ENCODE data around the gene TMEM9. TPM values are rescaled to one million over a fixed set of nuclear protein-coding genes. Genes with fewer than 3 reads are reported as not detected.

The TMEM9 gene
- total and polyA plus RNA-seq, 2 of the 8 experiments (the other 6 are each of a cell fraction or from before 2014, with no cell fraction given): 79.9 to 181 TPM

DNA sequence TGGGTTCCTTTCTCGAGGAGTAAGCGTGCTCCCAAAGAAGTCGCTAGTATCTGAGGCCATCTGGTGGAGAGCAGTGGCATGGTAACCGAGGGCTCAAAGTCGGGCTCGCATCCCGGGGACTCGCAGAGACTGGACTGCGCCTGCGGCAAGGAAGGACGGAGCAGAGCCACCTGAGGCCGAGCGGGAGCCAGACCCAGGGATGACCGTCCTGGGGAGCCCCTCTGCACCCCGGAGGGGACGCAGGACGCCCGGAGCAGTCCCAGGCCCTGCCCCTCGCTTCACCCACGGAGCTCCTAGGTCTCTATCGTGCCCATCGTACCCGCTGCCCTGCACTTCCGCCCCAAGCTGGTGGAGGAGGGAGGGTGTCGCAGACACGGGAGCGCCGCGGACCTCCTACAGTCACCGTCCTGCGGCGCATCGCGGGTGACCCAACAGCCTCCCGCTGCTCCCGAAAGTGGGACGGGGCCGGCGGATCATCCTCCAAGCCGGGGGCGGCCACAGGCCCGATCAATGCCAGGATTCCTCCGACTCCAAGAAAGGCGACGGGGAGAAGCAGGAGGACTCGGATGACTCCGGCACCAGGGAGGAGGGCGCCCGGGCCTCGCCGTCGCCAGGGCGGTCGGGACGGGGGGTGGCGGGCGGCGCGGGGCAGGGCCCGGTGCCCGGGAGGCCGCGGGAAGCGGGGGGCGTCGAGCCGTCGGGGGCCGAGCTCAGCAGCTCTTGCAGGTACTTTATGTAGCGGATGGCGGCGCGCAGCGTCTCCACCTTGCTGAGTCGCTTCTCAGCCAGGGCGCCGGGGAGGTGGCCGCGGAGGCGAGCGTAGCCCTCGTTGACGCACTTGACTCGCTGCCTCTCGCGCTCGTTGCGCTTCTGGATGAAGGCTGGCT, 39.8 kb downstream of the TMEM9 start:
- ChIA-PET CTCF (ENCODE audit: partially characterized antibody) (interaction anchor here (0.5 to 16.3 kb wide), 34 partner anchors 9 to 470 kb away, joined by 3 to 343 read pairs (median 4); no protein-coding TSS in a partner anchor), POLR2A (ENCODE audit: partially characterized antibody) (interaction anchor here (1.1 to 3.1 kb wide), 4 partner anchors 29 to 105 kb away, joined by 3 to 15 read pairs (median 4); no protein-coding TSS in a partner anchor)
- no peaks in the 10 kb centered on the region for H3K79me1 ChIP-seq (ENCODE audit: low read depth, low read length)
- no peak overlapping the region for H2BK20ac ChIP-seq (ENCODE audit: low read length)
- H3K23ac ChIP-seq (ENCODE audit: insufficient read length): no peak overlapping the region
- no peaks in the 10 kb centered on the region for H4K20me1 ChIP-seq (replicated peaks in 1 of 2; ENCODE audit: control insufficient read depth in 1 of 2, insufficient read depth in 2 of 2, low read length in 2 of 2)
- peak overlapping the region; percentile 71; the same call in 1 of the 2 replicates for H3K18ac ChIP-seq (ENCODE audit: extremely low read depth, low read length)
- peaks cover 0 to 5% (median under 1%) of the 10 kb centered on the region in 4 experiments; a peak in 1 of 7 replicates for H3K4me1 ChIP-seq (replicated peaks in 1 of 4; ENCODE audit: control insufficient read depth in 3 of 4, insufficient read depth in 4 of 4, low read length in 3 of 4)
- no peak overlapping the region for H3K14ac ChIP-seq (ENCODE audit: insufficient read length)
- H3K9me3 ChIP-seq (ENCODE audit: insufficient read depth in 2 of 2, low read depth in 1 of 2, low read length in 1 of 2): no peaks in the 10 kb centered on the region; a peak in 1 of 4 replicates
- H3K4me2 ChIP-seq (ENCODE audit: insufficient read depth in 1 of 2, low read depth in 2 of 2, low read length in 2 of 2): peak overlapping the region; percentile 55 to 97
- H3K27me3 ChIP-seq (replicated peaks in 1 of 4; ENCODE audit: control insufficient read depth in 3 of 4, extremely low read depth in 1 of 4, insufficient read depth in 3 of 4, low read length in 3 of 4): peaks cover 9 to 27% (median 21%) of the 10 kb centered on the region in 4 experiments
- no peak overlapping the region for H3K56ac ChIP-seq (replicated peaks; ENCODE audit: insufficient read length, low read depth, low read length)
- no peak overlapping the region for H3K27ac ChIP-seq (ENCODE audit: low read depth, low read length)
- H2BK15ac ChIP-seq (ENCODE audit: low read length): no peak overlapping the region
- peak overlapping the region; percentile 30 to 72 (median 50) for H3K4me3 ChIP-seq (ENCODE audit: extremely low read depth in 1 of 4, insufficient read depth in 2 of 4, low read depth in 3 of 4, low read length in 4 of 4)
- H2BK5ac ChIP-seq (ENCODE audit: low read depth, low read length): no peak overlapping the region
- no peak overlapping the region for H2BK120ac ChIP-seq (replicated peaks; ENCODE audit: low read depth, low read length)
- no peak overlapping the region; the same call in 1 of the 2 replicates for H2BK12ac ChIP-seq (ENCODE audit: low read depth, low read length)
- H3K23me2 ChIP-seq (ENCODE audit: low read depth, low read length): peaks cover 7% of the 10 kb centered on the region; the same call in 1 of the 2 replicates
- H3K4ac ChIP-seq (replicated peaks; ENCODE audit: insufficient read length, low read depth, low read length): no peak overlapping the region
- H2AFZ ChIP-seq (ENCODE audit: low read length): peak overlapping the region; percentile 54; the same call in 1 of the 2 replicates
- no peak overlapping the region for H2AK5ac ChIP-seq (ENCODE audit: low read depth, low read length)
- no peak overlapping the region for H4K91ac ChIP-seq (replicated peaks; ENCODE audit: insufficient read length, low read length)
- peak; percentile 76 for FAIRE-seq
- no peaks in the 10 kb centered on the region for H3K79me2 ChIP-seq (ENCODE audit: control insufficient read depth in 1 of 2, insufficient read depth in 2 of 2, low read length in 2 of 2)
- peak; percentile 90 to 91 for DNase-seq (ENCODE audit: low read depth in 1 of 2, low spot score in 2 of 2)
- no peaks in the 10 kb centered on the region for H3K36me3 ChIP-seq (ENCODE audit: control insufficient read depth in 2 of 4, insufficient read depth in 4 of 4, low read length in 3 of 4)
- 3% methylated on average over 61 of the region's 88 CpGs; no CpG with 5 or more reads in 1 of the 2 experiments for WGBS, 2 experiments (ENCODE audit: extremely low coverage in 1 of 2, insufficient coverage in 1 of 2, insufficient read length in 1 of 2, insufficient replicate concordance in 2 of 2, low coverage in 1 of 2, low lambda C conversion rate in 2 of 2, missing lambda C conversion rate in 1 of 2)
- H4K8ac ChIP-seq (ENCODE audit: extremely low read depth, insufficient read depth, low read length): peak overlapping the region; percentile 63
- H3K9ac ChIP-seq (replicated peaks in 1 of 4; ENCODE audit: extremely low read depth in 1 of 4, low read depth in 3 of 4, low read length in 3 of 4): peak overlapping the region in 3 of 4 experiments; percentile 25 to 57 (median 40); a peak in 5 of 7 replicates
- no peak overlapping the region for H4K5ac ChIP-seq (ENCODE audit: insufficient read length, low read depth, low read length)
- TF ChIP-seq POLR2AphosphoS5 (IDR thresholded peaks at IDR 0.05; ENCODE audit: low read depth, low read length) (peak; percentile 72; the same call in 1 of the 2 replicates), POU5F1 (IDR thresholded peaks at IDR 0.05; ENCODE audit: low read depth, low read length) (no peak), TBP (IDR thresholded peaks at IDR 0.05; ENCODE audit: low read depth, low read length) (peak; percentile 65; the same call in 1 of the 2 replicates), SUZ12 (IDR thresholded peaks at IDR 0.05; ENCODE audit: low read length) (no peak; the same call in 1 of the 2 replicates), HDAC2 (IDR thresholded peaks at IDR 0.05; ENCODE audit: borderline replicate concordance in 1 of 2, low read depth in 2 of 2, low read length in 2 of 2) (0 out of 4 replicates have a peak, but pooled peaks have one; percentile 24 to 46), KDM5A (IDR thresholded peaks at IDR 0.05; ENCODE audit: low read length) (no peak)
- TF ChIP-seq, protein P1, sequence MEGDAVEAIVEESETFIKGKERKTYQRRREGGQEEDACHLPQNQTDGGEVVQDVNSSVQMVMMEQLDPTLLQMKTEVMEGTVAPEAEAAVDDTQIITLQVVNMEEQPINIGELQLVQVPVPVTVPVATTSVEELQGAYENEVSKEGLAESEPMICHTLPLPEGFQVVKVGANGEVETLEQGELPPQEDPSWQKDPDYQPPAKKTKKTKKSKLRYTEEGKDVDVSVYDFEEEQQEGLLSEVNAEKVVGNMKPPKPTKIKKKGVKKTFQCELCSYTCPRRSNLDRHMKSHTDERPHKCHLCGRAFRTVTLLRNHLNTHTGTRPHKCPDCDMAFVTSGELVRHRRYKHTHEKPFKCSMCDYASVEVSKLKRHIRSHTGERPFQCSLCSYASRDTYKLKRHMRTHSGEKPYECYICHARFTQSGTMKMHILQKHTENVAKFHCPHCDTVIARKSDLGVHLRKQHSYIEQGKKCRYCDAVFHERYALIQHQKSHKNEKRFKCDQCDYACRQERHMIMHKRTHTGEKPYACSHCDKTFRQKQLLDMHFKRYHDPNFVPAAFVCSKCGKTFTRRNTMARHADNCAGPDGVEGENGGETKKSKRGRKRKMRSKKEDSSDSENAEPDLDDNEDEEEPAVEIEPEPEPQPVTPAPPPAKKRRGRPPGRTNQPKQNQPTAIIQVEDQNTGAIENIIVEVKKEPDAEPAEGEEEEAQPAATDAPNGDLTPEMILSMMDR (IDR thresholded peaks at IDR 0.05; ENCODE audit: control extremely low read depth in 1 of 3, insufficient read depth in 1 of 3, low read depth in 1 of 3, low read length in 3 of 3): peak; percentile 86 to 96 (median 95)
